ENCODE results near the gene NFIC.

The NFIC gene

DNA sequence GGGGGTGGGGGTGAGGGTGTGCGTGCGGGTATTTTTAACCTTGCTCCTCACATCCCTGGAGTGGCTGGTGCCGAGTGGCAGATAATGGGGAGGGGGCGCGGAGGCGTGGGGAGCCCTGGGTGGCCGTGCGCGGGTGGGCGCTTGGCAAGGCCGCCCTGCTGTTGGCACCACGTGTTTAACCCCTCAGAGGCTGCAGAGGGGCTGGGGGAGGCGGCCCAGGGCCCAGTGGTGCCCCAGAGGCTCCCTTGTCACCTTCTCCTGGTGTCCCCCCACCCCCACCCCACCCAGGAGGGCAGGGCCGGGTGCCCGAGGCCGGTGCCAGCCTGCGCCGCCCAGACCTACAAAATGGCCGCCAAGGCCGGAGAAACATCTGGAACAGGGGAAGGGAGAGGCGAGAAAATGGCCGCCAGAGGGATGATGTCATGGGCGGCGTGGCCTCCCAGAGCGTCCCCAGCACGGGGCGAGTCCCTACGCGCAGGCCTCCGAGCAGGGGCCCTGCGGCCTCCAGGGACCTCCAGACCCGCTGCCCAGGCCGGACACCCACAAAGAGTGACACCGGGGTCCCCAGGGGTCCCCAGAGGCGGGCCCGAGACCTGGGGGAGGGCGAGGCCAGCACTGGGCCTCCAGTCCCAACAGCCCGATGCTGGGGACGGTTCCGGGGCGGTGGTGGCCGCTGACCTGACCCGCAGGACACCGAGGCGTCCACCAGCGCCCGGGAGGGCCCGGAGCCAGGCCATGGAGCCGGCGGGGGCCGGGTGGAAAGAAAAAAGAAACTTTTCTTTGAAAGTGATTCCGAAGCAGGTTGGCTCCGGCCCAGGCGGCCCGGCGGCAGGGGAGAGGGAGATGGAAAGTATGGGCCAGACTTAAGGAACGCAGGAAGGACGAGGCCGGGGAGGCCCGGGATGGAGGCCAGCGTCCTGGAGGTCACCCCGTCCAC lies 38.2 kb downstream of the NFIC start:
- Histone ChIP-seq H3K79me2 (ENCODE audit: control insufficient read depth, low read length) (no peaks in the 10 kb centered on the region), H4K20me1 (ENCODE audit: control insufficient read depth, insufficient read depth, low read depth, low read length) (no peaks in the 10 kb centered on the region), H3K27ac (ENCODE audit: low read depth, low read length) (no peak overlapping the region), H3F3A (ENCODE audit: control insufficient read depth, insufficient read depth) (no peaks in the 10 kb centered on the region), H3K36me3 (ENCODE audit: control insufficient read depth, low read length) (no peaks in the 10 kb centered on the region), H3K9me3 (ENCODE audit: control insufficient read depth, insufficient read depth, low read length) (no peaks in the 10 kb centered on the region), H3K9me2 (replicated peaks; ENCODE audit: control insufficient read depth, low read length) (no peaks in the 10 kb centered on the region), H3K4me3 (ENCODE audit: low read length) (no peak overlapping the region), H3K27me3 (ENCODE audit: control insufficient read depth, low read length) (no peaks in the 10 kb centered on the region), H3K4me2 (ENCODE audit: low read length) (no peak overlapping the region), H3K4me1 (ENCODE audit: control insufficient read depth, low read length) (no peaks in the 10 kb centered on the region)
- no peak for TF ChIP-seq CTCF (IDR thresholded peaks at IDR 0.05; ENCODE audit: low read depth, low read length, poor library complexity, severe bottlenecking)
- no peak for TF ChIP-seq EZH2phosphoT487 (IDR thresholded peaks at IDR 0.05; ENCODE audit: borderline replicate concordance, low read length)

- no peaks in the 10 kb centered on the region for H3K27me3 ChIP-seq (ENCODE audit: control insufficient read depth, low read length)
- H3K9me3 ChIP-seq (ENCODE audit: control insufficient read depth, insufficient read depth, low read length) = no peaks in the 10 kb centered on the region
- H3K4me2 ChIP-seq (ENCODE audit: low read length) = no peak overlapping the region
- H3K27ac ChIP-seq (ENCODE audit: low read depth, low read length) = no peak overlapping the region
- H3K4me1 ChIP-seq (ENCODE audit: control insufficient read depth, low read length) = no peaks in the 10 kb centered on the region
- H3K36me3 ChIP-seq (ENCODE audit: control insufficient read depth, low read length) = no peaks in the 10 kb centered on the region
- no peak overlapping the region for H3K4me3 ChIP-seq (ENCODE audit: low read length)
- H4K20me1 ChIP-seq (ENCODE audit: control insufficient read depth, insufficient read depth, low read depth, low read length) = no peaks in the 10 kb centered on the region
- TF ChIP-seq EZH2phosphoT487 (IDR thresholded peaks at IDR 0.05; ENCODE audit: borderline replicate concordance, low read length) (no peak), CTCF (IDR thresholded peaks at IDR 0.05; ENCODE audit: low read depth, low read length, poor library complexity, severe bottlenecking) (no peak)
- H3K9me2 ChIP-seq (replicated peaks; ENCODE audit: control insufficient read depth, low read length) = no peaks in the 10 kb centered on the region
- no peaks in the 10 kb centered on the region for H3K79me2 ChIP-seq (ENCODE audit: control insufficient read depth, low read length)
- H3F3A ChIP-seq (ENCODE audit: control insufficient read depth, insufficient read depth) = no peaks in the 10 kb centered on the region
Measured at GRCh38 chr19:3405261-3405653, 38.9 kb downstream of the NFIC start.

- Histone ChIP-seq H3K4me3 (ENCODE audit: low read length) (no peak overlapping the region), H3K79me2 (ENCODE audit: control insufficient read depth, low read length) (no peaks in the 10 kb centered on the region), H3K9me3 (ENCODE audit: control insufficient read depth, insufficient read depth, low read length) (no peaks in the 10 kb centered on the region), H3F3A (ENCODE audit: control insufficient read depth, insufficient read depth) (no peaks in the 10 kb centered on the region), H3K4me1 (ENCODE audit: control insufficient read depth, low read length) (no peaks in the 10 kb centered on the region), H3K36me3 (ENCODE audit: control insufficient read depth, low read length) (no peaks in the 10 kb centered on the region), H4K20me1 (ENCODE audit: control insufficient read depth, insufficient read depth, low read depth, low read length) (no peaks in the 10 kb centered on the region), H3K9me2 (replicated peaks; ENCODE audit: control insufficient read depth, low read length) (no peaks in the 10 kb centered on the region), H3K4me2 (ENCODE audit: low read length) (no peak overlapping the region), H3K27ac (ENCODE audit: low read depth, low read length) (no peak overlapping the region), H3K27me3 (ENCODE audit: control insufficient read depth, low read length) (no peaks in the 10 kb centered on the region)
- TF ChIP-seq CTCF (IDR thresholded peaks at IDR 0.05; ENCODE audit: low read depth, low read length, poor library complexity, severe bottlenecking) = no peak
- no peak for TF ChIP-seq EZH2phosphoT487 (IDR thresholded peaks at IDR 0.05; ENCODE audit: borderline replicate concordance, low read length)
Measured at GRCh38 chr19:3406571-3407111, 40.3 kb downstream of the NFIC start.

All from DOHH2 (cell line).